ENCODE measurements around the gene VAX1.

VAX1 gene

GRCh38 chr10:117163954-117164548, 26.0 kb upstream of the VAX1 start:
- no peak for DNase-seq

DNA sequence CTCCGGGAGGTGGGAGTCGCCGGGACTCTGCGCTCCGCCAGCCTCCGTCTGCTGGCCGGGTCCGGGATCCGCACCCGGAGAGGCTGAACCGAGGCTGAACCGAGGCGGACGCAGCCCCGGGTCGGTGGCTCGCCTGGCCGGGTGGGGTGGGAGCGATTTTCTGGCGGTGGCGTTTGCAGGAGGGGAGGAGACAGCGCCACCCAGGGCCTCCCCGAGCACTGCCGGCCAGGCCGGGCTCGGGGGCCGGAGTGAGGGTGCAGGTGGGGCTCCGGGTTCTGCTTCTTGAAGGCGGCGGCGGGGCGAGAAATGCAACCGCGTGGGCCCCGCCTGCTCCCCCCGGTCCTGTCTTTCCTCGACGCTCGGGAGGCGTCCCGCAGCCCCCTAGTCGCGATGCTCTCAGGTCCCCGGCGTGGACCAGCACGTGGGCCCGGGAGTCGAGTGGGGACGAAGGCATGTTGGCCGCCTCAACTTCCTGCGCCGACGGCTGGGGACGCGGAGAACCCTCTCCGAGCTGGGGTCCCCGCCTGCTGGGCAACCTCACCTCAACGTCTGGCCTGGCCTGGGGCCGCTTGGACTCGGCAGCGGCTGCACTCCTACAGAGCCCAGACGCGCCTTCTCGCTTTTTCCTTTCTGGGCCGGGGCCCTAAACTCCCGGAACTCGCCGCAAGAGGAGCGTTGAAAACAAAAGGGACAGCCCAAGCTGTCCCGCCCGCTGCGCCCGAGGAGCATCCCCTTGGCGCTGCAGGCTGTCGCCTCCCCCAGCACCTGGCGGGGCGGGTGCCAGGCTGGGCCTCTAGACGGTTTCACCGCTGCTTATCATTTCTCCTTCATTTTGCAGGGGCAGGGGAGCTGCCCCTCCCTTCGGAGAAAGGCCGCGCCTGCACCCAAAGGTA, 25.2 kb upstream of the VAX1 start:
- DNase-seq = no peak

DNA sequence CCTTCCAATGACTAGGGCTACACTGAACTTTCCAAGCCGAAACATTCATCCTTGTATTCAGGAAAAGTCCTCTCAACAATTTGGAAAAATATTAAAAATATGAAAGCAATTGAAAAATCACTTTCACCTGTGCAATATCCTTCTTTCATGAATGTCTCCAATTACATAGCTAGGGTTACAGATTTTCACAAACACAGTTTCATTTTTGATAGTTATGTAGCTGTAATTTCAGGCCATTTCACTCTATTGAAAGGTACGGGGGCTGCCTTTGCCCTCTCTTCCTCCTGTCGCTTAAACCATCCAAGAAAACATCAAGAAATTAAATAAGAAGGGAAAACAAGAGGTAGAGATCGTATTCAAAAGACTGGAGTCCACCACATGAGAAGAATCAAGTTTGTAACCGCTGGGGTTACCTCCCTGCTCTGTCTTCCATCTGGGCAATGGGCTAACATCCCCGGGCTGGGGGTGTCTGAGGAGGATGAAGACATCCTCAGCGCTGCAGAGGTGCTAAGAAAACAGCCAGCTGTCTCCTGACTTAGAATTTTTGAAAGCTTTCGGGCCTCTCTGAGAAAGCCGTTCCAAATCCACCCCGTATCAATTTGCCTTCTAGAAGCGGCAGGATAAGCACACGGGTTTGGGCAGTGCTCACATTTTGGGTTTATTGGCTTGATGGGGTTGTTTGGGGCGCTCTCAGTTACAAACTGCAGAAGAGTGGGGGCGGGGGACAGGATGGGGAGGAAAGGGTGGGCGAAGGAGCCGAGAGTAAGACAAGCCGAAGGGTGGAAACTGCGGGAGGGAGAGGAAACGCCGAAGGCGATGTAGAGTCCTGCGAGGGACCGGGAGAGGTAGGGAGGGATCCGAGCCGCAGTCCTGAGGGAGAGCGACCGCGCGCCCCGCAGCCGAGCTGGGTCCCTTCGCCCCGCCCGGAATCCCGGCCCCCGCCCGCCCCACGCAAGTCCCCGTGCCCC, 24.3 kb upstream of the VAX1 start:
- no peak for DNase-seq

GRCh38 chr10:117161386-117162033, 23.4 kb upstream of the VAX1 start:
- DNase-seq = no peak

- DNase-seq = no peak
Measured at GRCh38 chr10:117160567-117160966, 22.5 kb upstream of the VAX1 start.

- no peak for DNase-seq
Measured at GRCh38 chr10:117159390-117159789, 21.3 kb upstream of the VAX1 start.

DNA sequence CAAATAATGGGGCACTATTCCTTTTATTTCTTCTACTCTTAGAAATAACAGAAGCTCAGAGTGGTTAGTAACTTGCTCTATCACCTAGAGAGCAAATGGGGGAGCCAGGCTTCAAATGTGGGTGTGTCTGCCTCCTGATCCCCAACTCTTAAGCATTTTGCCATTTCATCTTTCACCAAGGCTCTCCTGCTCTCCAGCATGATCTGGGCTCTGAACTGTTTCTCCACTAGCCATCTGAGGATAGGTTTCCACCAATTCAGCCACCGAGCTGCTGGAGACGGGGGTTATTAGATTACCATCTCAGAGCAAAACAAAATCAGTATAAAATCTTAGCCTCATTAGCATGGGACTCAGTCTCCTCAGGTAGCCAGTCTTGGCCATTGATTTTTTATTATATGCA, 20.2 kb upstream of the VAX1 start:
- DNase-seq = no peak

- no peak for DNase-seq
Measured at GRCh38 chr10:117152668-117153067, 14.6 kb upstream of the VAX1 start.

DNA sequence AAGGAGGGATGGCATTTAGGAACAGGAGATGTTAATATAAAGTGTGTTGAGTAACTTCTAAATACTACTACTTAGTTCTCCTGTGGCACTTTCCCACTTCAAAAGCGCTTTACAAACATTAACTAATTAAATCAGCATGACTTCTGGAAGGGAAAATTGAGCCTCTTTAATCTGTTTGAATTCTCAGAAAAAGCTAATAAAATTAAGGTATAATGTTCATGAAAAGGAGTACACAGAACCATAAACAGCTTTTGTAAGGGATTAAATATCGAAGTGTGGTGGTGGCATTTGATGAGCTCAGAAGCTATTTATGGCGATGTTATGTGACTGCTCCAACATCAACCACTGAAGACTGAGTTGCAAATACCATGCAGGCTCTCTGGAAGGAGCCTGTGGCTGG, 10.2 kb upstream of the VAX1 start:
- DNase-seq = no peak

DNA sequence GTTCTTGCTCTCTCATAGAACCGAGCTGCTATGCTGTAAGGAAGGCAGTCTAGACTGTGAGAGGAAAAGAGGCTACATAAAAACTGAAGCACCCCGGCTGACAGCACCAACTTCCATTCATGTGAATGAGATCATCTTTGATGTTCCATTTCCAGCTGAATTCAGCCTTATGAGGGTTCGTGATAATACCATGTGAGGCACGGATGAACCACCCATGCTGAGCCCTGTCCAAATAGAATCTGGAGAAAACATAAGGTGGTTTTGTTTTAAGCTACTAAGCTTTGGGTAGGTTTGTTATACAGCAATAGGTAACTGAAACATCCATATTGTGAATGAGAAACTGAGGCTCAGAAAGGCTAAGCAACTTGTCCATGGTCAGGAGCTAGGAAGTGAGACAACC, 6.9 kb upstream of the VAX1 start:
- DNase-seq = no peak

GRCh38 chr10:117143103-117143823, 5.2 kb upstream of the VAX1 start:
- DNase-seq = no peak

GRCh38 chr10:117140525-117140902, 2.4 kb upstream of the VAX1 start:
- DNase-seq = no peak

DNA sequence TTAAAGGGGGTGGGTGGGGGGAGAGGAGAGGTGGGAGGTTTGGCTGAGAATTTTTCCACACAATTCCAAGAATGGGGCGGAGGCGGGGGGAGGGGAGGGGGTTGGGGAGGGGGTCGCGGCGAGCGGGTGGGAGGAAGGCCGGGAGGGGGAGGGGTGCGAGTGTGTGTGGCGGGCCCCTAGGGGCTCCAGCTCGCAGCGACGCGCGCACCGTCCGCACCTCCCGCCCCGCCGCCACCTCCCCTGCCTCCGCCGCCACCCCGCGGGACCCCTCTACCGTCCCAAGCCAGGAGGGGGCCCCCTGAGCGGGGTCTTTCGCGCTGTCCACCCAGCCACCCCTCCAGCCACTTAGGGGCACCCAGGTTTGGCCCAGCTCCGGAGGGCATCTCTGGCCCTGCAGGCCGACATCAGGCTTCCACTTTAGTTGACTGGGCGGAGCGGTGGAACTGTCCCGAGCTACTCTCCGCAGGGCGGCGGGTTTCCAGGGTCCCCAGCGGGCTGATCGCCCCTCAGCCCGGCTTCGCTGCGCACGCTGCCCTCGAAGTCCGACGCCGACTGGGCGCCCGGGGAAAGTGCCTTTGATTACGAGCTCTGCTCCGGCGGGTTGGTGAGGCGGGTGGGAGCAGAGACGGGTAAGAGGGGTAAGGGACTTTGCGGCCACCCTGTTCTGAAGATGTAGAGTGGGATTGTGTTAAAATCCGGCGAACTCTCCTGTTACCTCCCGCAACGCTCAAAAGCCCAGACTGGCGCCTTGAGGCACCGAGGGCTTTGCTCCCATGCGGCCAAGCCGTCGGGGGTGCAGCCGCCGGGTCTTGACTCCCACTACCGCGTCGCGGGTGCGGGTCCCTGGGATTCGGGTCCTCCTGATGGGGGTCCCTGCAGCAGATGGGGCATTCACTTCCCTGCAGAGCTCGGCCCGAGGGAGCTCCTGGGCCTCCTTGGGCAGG, 1.8 kb upstream of the VAX1 start:
- DNase-seq = no peak

- DNase-seq = no peak
Measured at GRCh38 chr10:117138838-117139580, 939 bp upstream of the VAX1 start.

DNA sequence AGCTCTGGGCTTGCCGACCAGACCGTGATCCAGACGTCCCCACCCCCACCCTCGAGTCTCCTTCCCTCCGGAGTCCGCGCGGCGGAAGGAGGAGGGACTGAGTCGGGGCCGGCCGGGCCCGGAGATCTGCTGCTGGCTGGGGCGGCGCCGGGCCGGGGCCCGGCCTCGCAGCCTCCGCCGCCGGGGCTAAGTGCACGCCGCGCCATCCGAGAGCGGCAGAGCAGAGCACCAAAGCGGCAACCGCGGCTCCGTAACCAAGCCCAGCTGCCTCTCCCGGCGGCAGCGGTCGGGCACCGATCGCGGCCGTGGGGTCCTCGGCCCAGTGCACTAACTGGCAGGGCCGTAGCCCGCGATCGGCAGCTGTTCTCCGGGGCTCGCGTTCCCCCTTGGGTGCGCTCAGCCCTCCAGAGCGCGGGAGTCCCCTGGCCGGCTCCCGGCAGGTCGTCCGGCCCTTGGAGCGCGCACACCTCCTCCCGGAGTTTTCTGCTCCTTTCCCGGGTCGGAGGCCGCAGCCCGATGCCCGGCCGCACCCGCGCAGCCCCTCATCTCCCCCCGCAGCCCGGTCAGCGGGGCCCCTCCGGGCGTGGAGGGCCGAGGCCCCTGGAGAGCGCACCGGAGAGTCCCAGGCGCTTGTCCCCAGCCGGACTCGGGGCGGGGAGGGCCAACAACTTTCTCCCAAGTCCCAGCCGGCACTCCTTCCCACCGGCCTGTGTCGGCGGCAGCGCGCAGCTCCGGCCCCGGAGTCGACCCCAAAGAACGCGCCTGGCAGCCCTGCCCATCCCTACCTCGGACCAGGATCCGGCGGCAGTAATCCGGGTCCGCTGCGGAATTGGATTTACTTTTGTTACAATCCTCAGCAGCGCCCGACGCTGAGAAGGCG, 799 bp downstream of the VAX1 start:
- no peak for DNase-seq

DNA sequence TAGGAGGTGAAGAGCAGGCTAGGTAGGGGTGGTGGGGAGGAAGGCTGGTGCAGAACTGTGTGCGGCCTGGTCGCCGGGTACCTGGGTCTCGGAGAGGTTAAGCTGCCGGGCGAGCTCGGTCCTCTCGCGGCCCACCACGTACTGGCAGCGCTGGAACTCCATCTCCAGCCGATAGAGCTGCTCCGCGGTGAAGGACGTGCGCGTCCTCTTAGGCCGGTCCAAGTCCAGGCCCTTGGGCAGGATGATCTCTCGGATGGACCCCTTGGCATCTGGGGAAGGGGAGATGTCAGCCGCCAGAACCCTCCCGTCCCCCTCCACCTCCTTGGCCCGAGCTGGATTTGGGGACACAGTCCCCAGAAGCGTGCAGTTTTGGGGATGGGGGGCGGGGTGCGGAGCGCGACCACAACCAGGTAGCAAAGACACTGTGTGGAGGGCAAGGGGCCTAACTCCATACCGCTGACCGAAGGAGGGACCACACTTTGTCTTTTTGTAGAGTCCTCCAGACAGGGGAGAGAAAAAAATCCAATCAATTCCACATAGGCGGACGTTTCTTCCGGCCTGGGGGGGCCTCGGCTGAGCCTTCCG, 1.6 kb downstream of the VAX1 start:
- no peak for DNase-seq

- DNase-seq = no peak
Measured at GRCh38 chr10:117135480-117136140, 2.5 kb downstream of the VAX1 start.

GRCh38 chr10:117135026-117135372, 3.1 kb downstream of the VAX1 start:
- no peak for DNase-seq
